ENCODE measurements around the gene ALKBH5. TPM values are rescaled to one million over a fixed set of nuclear protein-coding genes. Genes with fewer than 3 reads are reported as not detected.

Gene ALKBH5
- polyA plus RNA-seq, 1 donor from 2014 or later = 55.0 TPM

DNA sequence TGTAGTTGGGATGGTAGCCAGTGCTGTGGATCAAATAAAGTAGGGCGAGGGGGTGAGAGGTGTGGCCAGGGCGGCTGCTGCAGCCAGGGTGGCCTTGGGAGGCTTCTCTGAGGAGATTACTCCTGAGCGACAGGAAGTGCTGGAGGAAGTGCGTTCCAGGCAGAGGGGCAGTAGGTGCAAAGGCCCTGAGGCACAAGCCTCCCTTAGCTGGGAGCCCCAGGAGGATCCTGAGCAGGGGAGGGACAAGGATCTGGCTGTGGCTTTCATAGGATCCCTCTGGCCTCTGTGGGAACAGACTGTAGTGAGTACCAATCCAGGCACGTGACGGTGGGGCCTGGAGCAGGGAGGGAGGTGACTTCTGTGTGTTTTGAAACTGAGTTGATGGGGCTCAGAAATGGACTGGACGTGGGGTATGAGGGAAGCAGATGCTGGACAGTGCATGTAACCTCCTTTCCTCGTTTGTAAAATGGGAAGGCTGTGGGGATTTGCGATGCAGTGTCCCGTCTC is 44.6 kb downstream of the ALKBH5 start:
- no peak overlapping the region for H3K4me2 ChIP-seq (ENCODE audit: low read length)

DNA sequence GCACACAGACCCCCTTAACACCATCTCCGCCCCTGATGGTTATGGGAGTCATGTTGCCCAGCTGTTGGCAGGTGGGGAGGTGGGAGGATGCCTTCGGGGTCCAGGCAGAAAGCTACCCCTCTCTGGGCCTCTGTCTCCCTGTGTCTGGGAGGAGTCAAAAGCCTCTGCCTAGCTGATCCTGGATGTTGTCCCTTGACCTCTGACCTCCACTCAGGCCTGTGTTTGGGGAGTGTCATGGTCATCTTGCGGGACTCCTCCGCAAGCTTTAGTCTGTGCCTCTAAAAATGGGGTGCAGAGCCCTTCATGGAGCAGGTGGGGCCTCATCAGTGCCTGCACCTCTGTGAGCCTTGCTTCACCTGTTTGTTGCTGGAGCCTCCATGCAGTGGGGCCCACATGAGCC is 45.6 kb downstream of the ALKBH5 start:
- TF ChIP-seq EP300 (conservative IDR thresholded peaks at IDR 0.05; ENCODE audit: poor library complexity, severe bottlenecking) (no peak), MXI1 (conservative IDR thresholded peaks at IDR 0.05; ENCODE audit: poor library complexity, severe bottlenecking) (no peak), EZH2 (IDR thresholded peaks at IDR 0.05; ENCODE audit: borderline replicate concordance, insufficient read depth, low read length, poor library complexity, severe bottlenecking) (no peak), POLR2AphosphoS5 (IDR thresholded peaks at IDR 0.05) (no peak), SMC3 (conservative IDR thresholded peaks at IDR 0.05; ENCODE audit: poor library complexity) (no peak), TAF1 (IDR thresholded peaks at IDR 0.05; ENCODE audit: low read depth) (no peak)
- TF ChIP-seq, protein P1, sequence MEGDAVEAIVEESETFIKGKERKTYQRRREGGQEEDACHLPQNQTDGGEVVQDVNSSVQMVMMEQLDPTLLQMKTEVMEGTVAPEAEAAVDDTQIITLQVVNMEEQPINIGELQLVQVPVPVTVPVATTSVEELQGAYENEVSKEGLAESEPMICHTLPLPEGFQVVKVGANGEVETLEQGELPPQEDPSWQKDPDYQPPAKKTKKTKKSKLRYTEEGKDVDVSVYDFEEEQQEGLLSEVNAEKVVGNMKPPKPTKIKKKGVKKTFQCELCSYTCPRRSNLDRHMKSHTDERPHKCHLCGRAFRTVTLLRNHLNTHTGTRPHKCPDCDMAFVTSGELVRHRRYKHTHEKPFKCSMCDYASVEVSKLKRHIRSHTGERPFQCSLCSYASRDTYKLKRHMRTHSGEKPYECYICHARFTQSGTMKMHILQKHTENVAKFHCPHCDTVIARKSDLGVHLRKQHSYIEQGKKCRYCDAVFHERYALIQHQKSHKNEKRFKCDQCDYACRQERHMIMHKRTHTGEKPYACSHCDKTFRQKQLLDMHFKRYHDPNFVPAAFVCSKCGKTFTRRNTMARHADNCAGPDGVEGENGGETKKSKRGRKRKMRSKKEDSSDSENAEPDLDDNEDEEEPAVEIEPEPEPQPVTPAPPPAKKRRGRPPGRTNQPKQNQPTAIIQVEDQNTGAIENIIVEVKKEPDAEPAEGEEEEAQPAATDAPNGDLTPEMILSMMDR (IDR thresholded peaks at IDR 0.05; ENCODE audit: poor library complexity, severe bottlenecking) = no peak
- TF ChIP-seq, protein P2, sequence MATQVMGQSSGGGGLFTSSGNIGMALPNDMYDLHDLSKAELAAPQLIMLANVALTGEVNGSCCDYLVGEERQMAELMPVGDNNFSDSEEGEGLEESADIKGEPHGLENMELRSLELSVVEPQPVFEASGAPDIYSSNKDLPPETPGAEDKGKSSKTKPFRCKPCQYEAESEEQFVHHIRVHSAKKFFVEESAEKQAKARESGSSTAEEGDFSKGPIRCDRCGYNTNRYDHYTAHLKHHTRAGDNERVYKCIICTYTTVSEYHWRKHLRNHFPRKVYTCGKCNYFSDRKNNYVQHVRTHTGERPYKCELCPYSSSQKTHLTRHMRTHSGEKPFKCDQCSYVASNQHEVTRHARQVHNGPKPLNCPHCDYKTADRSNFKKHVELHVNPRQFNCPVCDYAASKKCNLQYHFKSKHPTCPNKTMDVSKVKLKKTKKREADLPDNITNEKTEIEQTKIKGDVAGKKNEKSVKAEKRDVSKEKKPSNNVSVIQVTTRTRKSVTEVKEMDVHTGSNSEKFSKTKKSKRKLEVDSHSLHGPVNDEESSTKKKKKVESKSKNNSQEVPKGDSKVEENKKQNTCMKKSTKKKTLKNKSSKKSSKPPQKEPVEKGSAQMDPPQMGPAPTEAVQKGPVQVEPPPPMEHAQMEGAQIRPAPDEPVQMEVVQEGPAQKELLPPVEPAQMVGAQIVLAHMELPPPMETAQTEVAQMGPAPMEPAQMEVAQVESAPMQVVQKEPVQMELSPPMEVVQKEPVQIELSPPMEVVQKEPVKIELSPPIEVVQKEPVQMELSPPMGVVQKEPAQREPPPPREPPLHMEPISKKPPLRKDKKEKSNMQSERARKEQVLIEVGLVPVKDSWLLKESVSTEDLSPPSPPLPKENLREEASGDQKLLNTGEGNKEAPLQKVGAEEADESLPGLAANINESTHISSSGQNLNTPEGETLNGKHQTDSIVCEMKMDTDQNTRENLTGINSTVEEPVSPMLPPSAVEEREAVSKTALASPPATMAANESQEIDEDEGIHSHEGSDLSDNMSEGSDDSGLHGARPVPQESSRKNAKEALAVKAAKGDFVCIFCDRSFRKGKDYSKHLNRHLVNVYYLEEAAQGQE (IDR thresholded peaks at IDR 0.05; ENCODE audit: borderline replicate concordance) = no peak
- Histone ChIP-seq H4K20me1 (ENCODE audit: insufficient read depth) (no peaks in the 10 kb centered on the region), H3K9me2 (ENCODE audit: insufficient read depth, low read length) (no peaks in the 10 kb centered on the region), H3K79me2 (replicated peaks; ENCODE audit: insufficient read depth, low read length) (peaks cover 52% of the 10 kb centered on the region), H3K9ac (ENCODE audit: low read length) (no peak overlapping the region), H3K4me3 (ENCODE audit: low read length) (no peak overlapping the region), H3K27me3 (ENCODE audit: insufficient read depth, low read depth, low read length) (no peaks in the 10 kb centered on the region), H3F3A (ENCODE audit: insufficient read depth, low read length, poor library complexity, severe bottlenecking) (peaks cover 3% of the 10 kb centered on the region), H2AFZ (ENCODE audit: low read depth, low read length) (no peak overlapping the region), H3K4me2 (ENCODE audit: low read length) (no peak overlapping the region), H3K27ac (ENCODE audit: low read length) (no peak overlapping the region), H3K9me3 (ENCODE audit: low read length) (no peaks in the 10 kb centered on the region), H3K36me3 (ENCODE audit: insufficient read depth, low read length) (no peaks in the 10 kb centered on the region)

More for the DNA sequence above, 44.6 kb downstream of the ALKBH5 start:
- H3K27ac ChIP-seq (ENCODE audit: low read length) = no peak overlapping the region
- no peaks in the 10 kb centered on the region for H4K20me1 ChIP-seq (ENCODE audit: insufficient read depth)
- H3K9me2 ChIP-seq (ENCODE audit: insufficient read depth, low read length) = no peaks in the 10 kb centered on the region
- no peaks in the 10 kb centered on the region for H3K27me3 ChIP-seq (ENCODE audit: insufficient read depth, low read depth, low read length)
- peaks cover 3% of the 10 kb centered on the region for H3F3A ChIP-seq (ENCODE audit: insufficient read depth, low read length, poor library complexity, severe bottlenecking)
- H2AFZ ChIP-seq (ENCODE audit: low read depth, low read length) = no peak overlapping the region
- H3K4me3 ChIP-seq (ENCODE audit: low read length) = no peak overlapping the region
- no peak overlapping the region for H3K9ac ChIP-seq (ENCODE audit: low read length)
- no peak for TF ChIP-seq POLR2AphosphoS5 (IDR thresholded peaks at IDR 0.05)
- H3K9me3 ChIP-seq (ENCODE audit: low read length) = no peaks in the 10 kb centered on the region
- H3K79me2 ChIP-seq (replicated peaks; ENCODE audit: insufficient read depth, low read length) = peaks cover 52% of the 10 kb centered on the region
- H3K36me3 ChIP-seq (ENCODE audit: insufficient read depth, low read length) = no peaks in the 10 kb centered on the region

DNA sequence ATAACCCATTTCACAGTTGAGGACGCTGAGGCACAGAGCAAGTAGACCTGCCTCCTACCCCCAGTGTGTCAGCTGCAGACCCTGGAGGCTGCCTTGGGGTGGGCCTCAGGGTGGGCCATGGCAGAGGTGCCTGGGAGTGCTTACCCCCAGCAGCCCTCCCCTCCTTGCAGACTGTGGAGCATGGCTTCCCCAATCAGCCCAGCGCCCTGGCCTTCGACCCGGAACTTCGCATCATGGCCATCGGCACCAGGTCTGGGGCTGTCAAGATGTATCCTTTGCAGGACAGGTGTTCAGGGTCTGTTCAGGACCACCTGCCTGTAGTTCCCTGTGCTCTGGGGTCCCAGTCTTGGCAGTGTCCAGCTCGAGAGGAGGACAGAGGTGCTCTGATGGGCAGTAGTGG is 46.1 kb downstream of the ALKBH5 start:
- H3K4me3 ChIP-seq (ENCODE audit: low read length) = no peak overlapping the region
- peaks cover 2% of the 10 kb centered on the region for H3F3A ChIP-seq (ENCODE audit: insufficient read depth, low read length, poor library complexity, severe bottlenecking)
- no peak overlapping the region for H3K4me2 ChIP-seq (ENCODE audit: low read length)
- H3K27ac ChIP-seq (ENCODE audit: low read length) = no peak overlapping the region
- H2AFZ ChIP-seq (ENCODE audit: low read depth, low read length) = no peak overlapping the region
- H3K9me3 ChIP-seq (ENCODE audit: low read length) = no peaks in the 10 kb centered on the region
- no peaks in the 10 kb centered on the region for H3K9me2 ChIP-seq (ENCODE audit: insufficient read depth, low read length)
- no peaks in the 10 kb centered on the region for H4K20me1 ChIP-seq (ENCODE audit: insufficient read depth)
- H3K9ac ChIP-seq (ENCODE audit: low read length) = no peak overlapping the region
- H3K27me3 ChIP-seq (ENCODE audit: insufficient read depth, low read depth, low read length) = no peaks in the 10 kb centered on the region
- no peak for TF ChIP-seq SMC3 (conservative IDR thresholded peaks at IDR 0.05; ENCODE audit: poor library complexity)
- no peak for TF ChIP-seq EZH2 (IDR thresholded peaks at IDR 0.05; ENCODE audit: borderline replicate concordance, insufficient read depth, low read length, poor library complexity, severe bottlenecking)
- TF ChIP-seq MXI1 (conservative IDR thresholded peaks at IDR 0.05; ENCODE audit: poor library complexity, severe bottlenecking) = no peak
- TF ChIP-seq, protein P1 (IDR thresholded peaks at IDR 0.05; ENCODE audit: poor library complexity, severe bottlenecking) = no peak
- TF ChIP-seq TAF1 (IDR thresholded peaks at IDR 0.05; ENCODE audit: low read depth) = no peak
- TF ChIP-seq, protein P2 (IDR thresholded peaks at IDR 0.05; ENCODE audit: borderline replicate concordance) = no peak
- TF ChIP-seq RAD21 (conservative IDR thresholded peaks at IDR 0.05) = no peak
- TF ChIP-seq POLR2AphosphoS5 (IDR thresholded peaks at IDR 0.05) = no peak
- TF ChIP-seq EP300 (conservative IDR thresholded peaks at IDR 0.05; ENCODE audit: poor library complexity, severe bottlenecking) = no peak
- no peaks in the 10 kb centered on the region for H3K36me3 ChIP-seq (ENCODE audit: insufficient read depth, low read length)
- peaks cover 52% of the 10 kb centered on the region for H3K79me2 ChIP-seq (replicated peaks; ENCODE audit: insufficient read depth, low read length)

All from neural cell (in vitro differentiated cells).